ENCODE data around the gene GAS7. TPM values are rescaled to one million over a fixed set of nuclear protein-coding genes. Genes with fewer than 3 reads are reported as not detected.

The GAS7 gene
- total RNA-seq: 100 to 1,000 TPM in 1 of 2 donors, 10 to 100 TPM in 1; 79.7 to 113 TPM

DNA sequence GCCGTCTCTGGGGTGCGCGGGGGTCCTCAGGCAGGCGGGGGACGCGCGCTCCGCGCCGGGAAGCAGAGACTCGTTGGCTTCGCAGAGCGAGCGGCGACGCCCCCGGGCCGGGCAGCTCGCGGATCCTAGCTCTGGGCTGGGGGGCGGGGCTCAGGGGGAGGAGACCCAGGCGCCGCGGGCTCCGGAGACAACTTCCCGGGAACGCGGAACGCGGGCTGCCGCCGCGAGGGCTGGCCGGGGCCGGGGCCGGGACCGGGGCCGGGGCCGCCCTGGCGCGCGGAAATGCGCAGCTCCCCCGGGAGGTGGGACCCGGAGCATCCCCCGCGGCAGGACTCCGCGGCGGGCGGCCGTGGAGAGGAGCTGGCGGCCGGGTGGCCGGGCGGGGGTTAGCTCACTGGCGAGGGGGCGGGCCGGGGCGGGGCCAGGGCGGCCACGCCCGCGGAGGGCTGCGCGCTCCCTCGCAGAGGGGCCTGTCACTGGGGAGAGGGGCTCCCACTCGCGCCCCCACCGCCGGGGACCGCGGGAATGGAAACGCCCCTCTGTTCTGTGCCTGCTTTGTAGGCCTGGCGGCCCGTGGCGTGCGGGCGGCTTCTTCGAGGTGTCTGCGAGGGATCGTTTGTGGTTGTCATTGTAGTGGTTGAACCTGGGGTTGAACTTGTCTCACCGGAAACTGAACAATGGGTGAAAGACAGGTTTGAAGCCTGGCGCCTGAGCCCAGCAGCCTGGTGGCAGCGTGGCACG is at the start of gene GAS7:
TSS of gene GAS7 (minus strand) at position 98 of the 741 bp plus-strand sequence.
- Histone ChIP-seq H3K9me3 (peaks cover 4 to 9% of the 10 kb centered on the region in 2 donors), H3K4me3 (peak within 1 kb of the TSS; percentile 62 to 68), H3K27me3 (no peaks in the 10 kb centered on the region), H3K4me1 (peaks cover 0 to 14% of the 10 kb centered on the region in 2 donors), H3K27ac (peak within 1 kb of the TSS; percentile 20 to 38), H3K36me3 (no peaks in the 10 kb centered on the region)
- DNase-seq (ENCODE audit: low spot score): peak; percentile 67
- TF ChIP-seq, protein P1, sequence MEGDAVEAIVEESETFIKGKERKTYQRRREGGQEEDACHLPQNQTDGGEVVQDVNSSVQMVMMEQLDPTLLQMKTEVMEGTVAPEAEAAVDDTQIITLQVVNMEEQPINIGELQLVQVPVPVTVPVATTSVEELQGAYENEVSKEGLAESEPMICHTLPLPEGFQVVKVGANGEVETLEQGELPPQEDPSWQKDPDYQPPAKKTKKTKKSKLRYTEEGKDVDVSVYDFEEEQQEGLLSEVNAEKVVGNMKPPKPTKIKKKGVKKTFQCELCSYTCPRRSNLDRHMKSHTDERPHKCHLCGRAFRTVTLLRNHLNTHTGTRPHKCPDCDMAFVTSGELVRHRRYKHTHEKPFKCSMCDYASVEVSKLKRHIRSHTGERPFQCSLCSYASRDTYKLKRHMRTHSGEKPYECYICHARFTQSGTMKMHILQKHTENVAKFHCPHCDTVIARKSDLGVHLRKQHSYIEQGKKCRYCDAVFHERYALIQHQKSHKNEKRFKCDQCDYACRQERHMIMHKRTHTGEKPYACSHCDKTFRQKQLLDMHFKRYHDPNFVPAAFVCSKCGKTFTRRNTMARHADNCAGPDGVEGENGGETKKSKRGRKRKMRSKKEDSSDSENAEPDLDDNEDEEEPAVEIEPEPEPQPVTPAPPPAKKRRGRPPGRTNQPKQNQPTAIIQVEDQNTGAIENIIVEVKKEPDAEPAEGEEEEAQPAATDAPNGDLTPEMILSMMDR (IDR thresholded peaks at IDR 0.05): no peak

DNA sequence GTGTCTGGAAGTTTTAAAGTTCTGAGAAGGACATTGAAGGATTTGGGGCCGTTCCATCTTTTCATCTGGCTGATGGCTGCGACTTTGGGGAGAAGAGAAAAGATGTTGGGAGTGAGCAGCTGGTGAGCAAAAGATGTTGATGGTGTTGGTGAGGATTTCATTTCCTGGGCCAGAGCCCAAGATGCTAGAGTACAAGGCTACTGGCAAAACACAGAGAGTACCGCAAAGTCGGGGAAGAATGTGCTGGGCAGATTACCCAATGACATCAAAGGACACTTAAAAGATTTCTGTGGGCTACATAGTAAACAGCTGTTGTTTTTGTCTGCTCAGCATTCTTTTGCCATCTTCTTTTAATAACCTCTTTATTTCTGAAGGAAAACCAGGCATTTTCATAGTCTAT is 49.4 kb upstream of the GAS7 start:
- H3K27ac ChIP-seq: no peak overlapping the region
- no peak overlapping the region for H3K4me3 ChIP-seq
- H3K27me3 ChIP-seq: no peaks in the 10 kb centered on the region
- TF ChIP-seq, protein P1 (IDR thresholded peaks at IDR 0.05): no peak
- no peaks in the 10 kb centered on the region for H3K9me3 ChIP-seq
- no peaks in the 10 kb centered on the region for H3K36me3 ChIP-seq
- no peaks in the 10 kb centered on the region for H3K4me1 ChIP-seq
- no peak for DNase-seq (ENCODE audit: low spot score)

DNA sequence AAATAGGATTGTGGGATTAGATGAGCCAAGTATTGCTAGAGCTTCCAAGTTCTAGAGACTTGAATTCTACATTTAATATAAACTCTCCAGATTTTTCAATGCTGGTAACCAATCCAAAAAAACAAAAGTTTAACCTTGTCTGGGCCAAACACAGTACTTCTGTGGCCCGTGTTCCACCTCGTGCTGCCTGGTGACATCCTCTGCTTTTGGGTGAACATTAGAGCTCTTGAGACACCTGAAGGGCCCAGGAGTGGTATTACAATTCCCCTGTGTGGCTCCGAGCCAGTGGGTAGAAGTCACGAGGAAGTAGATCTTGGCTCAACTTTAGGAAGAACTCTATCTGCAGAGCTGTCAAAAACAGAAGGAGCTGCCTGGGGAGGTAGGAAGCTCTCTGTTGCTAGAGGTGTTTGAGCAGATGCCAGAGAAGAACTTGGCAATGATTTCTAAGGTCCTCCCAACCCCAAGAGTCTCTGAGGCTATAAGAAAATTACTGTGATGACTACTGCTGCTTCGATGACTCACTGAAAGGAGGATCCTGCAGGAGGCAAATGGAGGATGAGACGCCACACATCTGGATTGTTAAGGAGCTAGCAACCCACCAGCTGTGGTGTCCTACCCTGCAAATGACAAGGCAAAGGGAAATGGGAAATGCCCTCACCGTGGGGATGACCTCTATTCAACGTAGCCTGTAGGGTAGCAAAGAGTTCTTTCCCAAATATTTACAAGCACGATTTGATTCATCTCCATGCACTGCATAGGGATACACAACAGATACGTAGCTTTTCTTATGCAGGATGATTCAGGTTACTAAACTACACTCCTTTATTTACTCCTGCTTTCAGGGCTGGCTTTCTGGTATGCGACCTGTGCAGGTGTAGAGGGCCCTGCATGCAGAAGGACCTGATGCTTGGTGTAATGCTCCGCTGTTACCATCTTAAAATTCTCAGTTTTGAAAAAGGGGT is 45.8 kb upstream of the GAS7 start:
- no peaks in the 10 kb centered on the region for H3K36me3 ChIP-seq

GRCh38 chr17:10241781-10242180 is 43.4 kb upstream of the GAS7 start:
- no peak for DNase-seq (ENCODE audit: low spot score)
- H3K27me3 ChIP-seq: no peaks in the 10 kb centered on the region
- H3K9me3 ChIP-seq: no peaks in the 10 kb centered on the region
- H3K27ac ChIP-seq: no peak overlapping the region
- H3K4me1 ChIP-seq: no peaks in the 10 kb centered on the region
- H3K4me3 ChIP-seq: no peak overlapping the region
- TF ChIP-seq, protein P1 (IDR thresholded peaks at IDR 0.05): no peak
- no peaks in the 10 kb centered on the region for H3K36me3 ChIP-seq

More for the DNA sequence above, 45.8 kb upstream of the GAS7 start:
- H3K4me3 ChIP-seq: no peak overlapping the region
- no peaks in the 10 kb centered on the region for H3K9me3 ChIP-seq
- H3K27me3 ChIP-seq: no peaks in the 10 kb centered on the region
- H3K4me1 ChIP-seq: no peaks in the 10 kb centered on the region
- no peak overlapping the region for H3K27ac ChIP-seq
- TF ChIP-seq, protein P1 (IDR thresholded peaks at IDR 0.05): no peak
- no peak for DNase-seq (ENCODE audit: low spot score)

DNA sequence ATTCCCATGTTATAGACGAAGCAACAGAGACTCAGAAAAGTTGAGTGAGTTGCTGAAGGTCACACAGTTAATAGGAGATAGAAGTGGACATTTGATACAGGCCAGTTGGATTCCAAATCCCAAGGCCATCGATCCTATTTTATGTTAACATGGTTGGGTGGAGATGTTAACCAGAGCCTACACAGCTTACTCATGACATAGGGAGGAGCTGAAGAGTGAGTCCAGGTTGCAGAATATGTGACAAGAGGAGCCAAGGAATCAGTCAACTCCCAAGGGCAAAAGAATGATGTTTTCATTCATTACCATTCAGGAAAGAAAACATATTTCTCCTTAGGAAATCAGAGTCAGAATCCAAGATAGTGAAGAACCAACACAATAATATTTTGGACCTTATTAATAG is 40.3 kb upstream of the GAS7 start:
- no peak for DNase-seq (ENCODE audit: low spot score)
- Histone ChIP-seq H3K9me3 (no peaks in the 10 kb centered on the region), H3K27ac (no peak overlapping the region), H3K27me3 (no peaks in the 10 kb centered on the region), H3K36me3 (no peaks in the 10 kb centered on the region), H3K4me1 (no peaks in the 10 kb centered on the region), H3K4me3 (no peak overlapping the region)
- TF ChIP-seq, protein P1 (IDR thresholded peaks at IDR 0.05): no peak

Measured in right atrium auricular region (tissue), 2 donors.